Cardiac fibroblast (primary cell): ENCODE results near the gene LFNG.

Source experiments
- DNase-seq, 2 donors: peaks; one replicate each; pipeline versions ENCODE4 v3.0.0 to v3.0.0-alpha.2; 2010; ENCODE audit warnings: low read depth in 2 of 2
- H3K4me3 ChIP-seq, 2 donors: replicated peaks in 1 of 2; 1 replicate in 1 of 2; 2 replicates in 1 of 2; pipeline ENCODE4 v1.5.1; 2011; ENCODE audit warnings: low read depth in 2 of 2, low read length in 2 of 2, mild to moderate bottlenecking in 2 of 2, moderate library complexity in 1 of 2
- TF ChIP-seq, protein P1 (sequence below): IDR thresholded peaks from one replicate; pipeline ENCODE4 v1.5.1; 2011; ENCODE audit warnings: low read depth, mild to moderate bottlenecking, low read length, inconsistent platforms

The LFNG gene

DNA sequence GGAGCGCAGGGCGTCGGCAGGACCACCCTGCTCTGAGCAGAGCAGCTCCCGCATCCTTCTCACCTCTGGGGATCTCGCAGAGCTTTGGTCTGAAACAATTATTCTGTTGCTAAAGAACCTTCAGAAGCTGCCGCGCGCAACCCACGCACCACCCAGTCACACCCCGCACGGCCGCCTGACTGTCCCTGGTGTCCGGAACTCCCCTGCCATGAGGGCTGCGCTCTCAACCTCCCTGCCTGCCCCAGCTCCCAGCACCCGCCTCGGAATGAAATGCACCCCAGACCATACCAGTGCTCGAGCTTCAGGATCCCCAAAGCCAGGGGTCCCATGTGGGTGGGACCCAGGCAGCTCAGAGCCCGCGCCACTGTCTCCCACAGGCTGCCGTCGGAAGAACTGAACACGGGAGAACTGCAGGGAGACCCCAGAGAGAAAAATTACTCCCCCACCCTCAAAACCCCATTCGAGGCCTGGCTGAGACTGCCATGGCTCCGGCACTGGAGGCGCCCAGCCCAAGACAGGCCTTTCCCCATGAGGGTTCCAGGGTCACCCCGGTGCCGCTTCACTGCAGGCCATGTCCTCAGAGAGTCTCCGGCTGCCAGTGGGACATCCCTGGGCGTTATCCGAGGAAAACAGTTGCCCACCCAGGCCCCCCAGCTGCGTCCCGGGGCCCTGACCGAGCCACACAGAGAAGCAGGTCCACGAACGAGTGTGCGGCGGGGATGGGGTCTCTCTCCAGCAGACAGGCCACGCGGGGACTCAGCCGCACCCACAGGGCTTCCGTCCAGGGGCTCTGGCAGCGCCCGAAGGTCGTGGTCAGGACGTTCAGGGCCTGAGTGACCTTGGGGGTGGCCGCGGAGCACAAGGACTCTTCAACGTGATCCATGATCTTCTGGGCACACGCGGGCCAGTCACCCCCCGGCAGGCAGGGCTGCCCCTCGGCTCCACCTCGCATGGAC, 23.6 kb downstream of the LFNG start:
- TF ChIP-seq, protein P1, sequence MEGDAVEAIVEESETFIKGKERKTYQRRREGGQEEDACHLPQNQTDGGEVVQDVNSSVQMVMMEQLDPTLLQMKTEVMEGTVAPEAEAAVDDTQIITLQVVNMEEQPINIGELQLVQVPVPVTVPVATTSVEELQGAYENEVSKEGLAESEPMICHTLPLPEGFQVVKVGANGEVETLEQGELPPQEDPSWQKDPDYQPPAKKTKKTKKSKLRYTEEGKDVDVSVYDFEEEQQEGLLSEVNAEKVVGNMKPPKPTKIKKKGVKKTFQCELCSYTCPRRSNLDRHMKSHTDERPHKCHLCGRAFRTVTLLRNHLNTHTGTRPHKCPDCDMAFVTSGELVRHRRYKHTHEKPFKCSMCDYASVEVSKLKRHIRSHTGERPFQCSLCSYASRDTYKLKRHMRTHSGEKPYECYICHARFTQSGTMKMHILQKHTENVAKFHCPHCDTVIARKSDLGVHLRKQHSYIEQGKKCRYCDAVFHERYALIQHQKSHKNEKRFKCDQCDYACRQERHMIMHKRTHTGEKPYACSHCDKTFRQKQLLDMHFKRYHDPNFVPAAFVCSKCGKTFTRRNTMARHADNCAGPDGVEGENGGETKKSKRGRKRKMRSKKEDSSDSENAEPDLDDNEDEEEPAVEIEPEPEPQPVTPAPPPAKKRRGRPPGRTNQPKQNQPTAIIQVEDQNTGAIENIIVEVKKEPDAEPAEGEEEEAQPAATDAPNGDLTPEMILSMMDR: no peak
- DNase-seq: no peak
- H3K4me3 ChIP-seq: no peak overlapping the region

DNA sequence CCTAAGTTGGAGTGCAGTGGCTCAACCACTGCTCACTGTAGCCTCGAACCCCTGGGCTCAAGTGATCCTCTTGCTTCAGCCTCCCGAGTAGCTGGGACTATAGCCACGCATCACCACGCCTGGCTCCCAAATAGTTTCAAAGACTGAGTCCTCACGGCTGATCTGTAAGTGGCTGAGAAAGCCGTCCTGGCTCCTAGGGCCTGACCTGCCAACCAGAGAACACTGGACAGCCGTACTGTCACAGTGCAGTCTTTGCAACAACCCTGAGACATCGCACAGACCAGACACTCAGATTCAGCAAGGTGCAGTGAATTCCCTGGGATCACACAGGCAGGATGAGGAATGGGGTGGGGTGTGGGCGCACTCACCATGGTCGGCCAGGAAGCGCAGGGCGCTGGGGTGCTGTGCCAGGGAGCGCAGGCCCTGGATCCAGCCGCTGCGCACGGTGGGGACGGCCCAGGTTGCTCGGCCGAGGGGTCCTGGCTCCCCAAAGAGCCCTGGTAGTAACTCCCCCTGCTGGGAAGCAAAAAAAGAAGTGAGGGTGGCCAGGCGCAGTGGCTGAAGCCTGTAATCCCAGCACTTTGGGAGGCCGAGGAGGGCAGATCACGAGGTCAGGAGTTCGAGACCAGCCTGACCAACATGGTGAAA, 25.1 kb downstream of the LFNG start:
- no peak overlapping the region for H3K4me3 ChIP-seq
- TF ChIP-seq, protein P1: no peak
- no peak for DNase-seq

DNA sequence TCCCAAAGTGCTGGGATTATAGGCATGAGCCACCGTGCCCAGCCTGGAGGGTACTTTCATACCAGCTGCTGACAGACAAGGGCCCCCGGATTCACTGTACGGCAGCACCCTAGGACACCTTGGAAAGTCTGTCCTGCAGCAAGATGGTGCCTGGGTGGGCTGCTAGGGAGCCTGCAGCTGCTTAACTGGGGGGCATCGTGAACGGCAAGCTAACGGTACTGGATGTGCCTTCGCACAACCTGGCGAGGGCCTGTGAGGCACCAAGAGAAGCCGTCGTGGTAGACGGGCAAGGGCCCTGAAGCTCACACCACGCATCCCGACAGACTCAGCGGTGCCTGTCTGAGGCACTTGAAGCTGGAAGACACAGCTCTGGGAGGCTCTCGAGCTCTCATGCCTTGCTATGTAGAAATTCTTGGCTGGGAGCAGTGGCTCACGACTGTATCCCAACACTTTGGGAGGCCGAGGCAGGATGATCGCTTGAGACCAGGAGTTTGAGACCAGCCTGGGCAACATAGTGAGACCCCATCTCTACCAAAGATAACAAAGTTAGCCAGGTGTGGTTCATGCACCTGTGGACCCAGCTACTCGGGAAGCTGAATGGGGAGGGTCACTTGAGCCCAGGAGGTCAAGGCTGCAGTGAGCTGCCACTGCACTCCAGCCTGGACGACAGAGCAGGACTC, 26.3 kb downstream of the LFNG start:
- TF ChIP-seq, protein P1: no peak
- no peak for DNase-seq
- no peak overlapping the region for H3K4me3 ChIP-seq

DNA sequence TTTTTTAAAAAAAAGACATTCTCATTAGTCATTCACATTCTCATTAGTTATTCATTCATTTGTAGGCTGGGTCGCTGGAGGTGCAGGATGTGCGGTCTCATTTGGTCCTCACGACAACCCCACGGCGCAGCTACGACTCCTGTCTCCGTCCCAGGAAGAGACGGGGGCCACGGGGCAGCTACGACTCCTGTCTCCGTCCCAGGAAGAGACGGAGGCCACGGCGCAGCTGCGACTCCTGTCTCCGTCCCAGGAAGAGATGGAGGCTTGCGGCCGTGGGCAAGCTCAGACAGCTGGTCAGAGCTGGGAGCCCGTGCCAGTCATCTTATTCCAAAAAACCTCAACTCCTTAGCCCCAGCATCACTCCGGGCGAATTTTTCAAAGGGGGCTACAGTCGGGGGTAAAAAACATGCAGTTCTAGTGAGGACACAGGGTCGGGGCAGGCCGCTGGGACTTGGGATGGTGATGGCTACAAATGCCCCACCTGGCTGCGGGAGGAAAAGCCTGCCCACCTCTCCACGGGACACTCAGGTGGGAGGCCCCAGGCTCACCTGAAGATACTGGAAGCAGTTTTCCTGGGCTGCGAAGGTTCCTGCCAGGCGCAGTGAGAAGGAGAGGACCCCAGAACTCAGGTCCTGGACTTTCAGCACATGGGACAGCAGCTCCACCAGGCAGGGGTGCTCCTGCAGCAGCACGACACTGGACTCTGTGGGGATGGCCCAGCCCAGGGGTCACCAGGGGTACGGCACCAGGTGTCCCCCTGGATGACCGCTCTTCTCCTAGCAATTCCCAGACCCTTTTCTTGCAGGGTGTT, 27.4 kb downstream of the LFNG start:
- TF ChIP-seq, protein P1: no peak
- no peak for DNase-seq

DNA sequence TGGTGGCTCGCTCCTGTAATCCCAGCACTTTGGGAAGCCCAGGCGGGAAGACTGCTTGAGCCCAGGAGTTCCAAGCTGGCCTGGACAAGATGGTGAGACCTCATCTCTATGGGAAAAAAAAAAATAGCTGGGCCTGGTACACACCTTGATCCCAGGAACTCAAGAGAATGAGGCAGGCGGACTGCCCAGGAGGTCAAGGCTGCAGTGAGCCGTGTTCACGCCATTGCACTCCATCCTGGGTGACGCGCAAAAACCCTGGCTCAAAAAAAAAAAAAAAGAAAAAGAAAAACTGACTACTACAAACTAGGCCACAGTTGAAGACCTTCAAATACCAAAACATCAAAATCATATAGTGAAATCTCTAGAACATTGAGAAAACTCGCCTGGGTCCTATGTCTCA, 31.8 kb downstream of the LFNG start:
- no peak for DNase-seq

More for the DNA sequence above, 27.4 kb downstream of the LFNG start:
- no peak overlapping the region for H3K4me3 ChIP-seq

More for the DNA sequence above, 31.8 kb downstream of the LFNG start:
- TF ChIP-seq, protein P1: no peak
- H3K4me3 ChIP-seq: no peak overlapping the region
